ENCODE data around the gene ANKRD37.

The ANKRD37 gene

DNA sequence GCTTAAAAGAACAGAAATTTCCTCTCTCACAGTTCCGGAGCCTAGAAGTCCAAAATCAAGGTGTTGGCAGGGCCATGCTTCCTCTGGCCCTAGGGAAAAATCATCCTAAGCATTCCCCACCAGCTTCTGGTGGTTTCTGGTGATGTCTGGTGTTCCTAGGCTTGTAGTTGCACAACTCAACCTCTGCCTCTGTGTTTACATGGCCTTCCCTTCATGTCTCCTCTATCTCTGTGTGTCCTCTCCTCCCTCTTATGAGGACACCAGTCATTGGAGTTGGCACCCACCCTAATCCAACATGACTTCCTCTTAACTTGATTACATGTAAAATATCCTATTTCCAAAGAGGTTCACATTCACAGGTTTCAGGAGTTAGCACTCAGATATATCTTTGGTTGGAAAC, 16.3 kb upstream of the ANKRD37 start:
- no peak for DNase-seq (ENCODE audit: low spot score)
- TF ChIP-seq, protein P1, sequence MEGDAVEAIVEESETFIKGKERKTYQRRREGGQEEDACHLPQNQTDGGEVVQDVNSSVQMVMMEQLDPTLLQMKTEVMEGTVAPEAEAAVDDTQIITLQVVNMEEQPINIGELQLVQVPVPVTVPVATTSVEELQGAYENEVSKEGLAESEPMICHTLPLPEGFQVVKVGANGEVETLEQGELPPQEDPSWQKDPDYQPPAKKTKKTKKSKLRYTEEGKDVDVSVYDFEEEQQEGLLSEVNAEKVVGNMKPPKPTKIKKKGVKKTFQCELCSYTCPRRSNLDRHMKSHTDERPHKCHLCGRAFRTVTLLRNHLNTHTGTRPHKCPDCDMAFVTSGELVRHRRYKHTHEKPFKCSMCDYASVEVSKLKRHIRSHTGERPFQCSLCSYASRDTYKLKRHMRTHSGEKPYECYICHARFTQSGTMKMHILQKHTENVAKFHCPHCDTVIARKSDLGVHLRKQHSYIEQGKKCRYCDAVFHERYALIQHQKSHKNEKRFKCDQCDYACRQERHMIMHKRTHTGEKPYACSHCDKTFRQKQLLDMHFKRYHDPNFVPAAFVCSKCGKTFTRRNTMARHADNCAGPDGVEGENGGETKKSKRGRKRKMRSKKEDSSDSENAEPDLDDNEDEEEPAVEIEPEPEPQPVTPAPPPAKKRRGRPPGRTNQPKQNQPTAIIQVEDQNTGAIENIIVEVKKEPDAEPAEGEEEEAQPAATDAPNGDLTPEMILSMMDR (IDR thresholded peaks at IDR 0.05; ENCODE audit: extremely low read depth, missing control alignments) = no peak

DNA sequence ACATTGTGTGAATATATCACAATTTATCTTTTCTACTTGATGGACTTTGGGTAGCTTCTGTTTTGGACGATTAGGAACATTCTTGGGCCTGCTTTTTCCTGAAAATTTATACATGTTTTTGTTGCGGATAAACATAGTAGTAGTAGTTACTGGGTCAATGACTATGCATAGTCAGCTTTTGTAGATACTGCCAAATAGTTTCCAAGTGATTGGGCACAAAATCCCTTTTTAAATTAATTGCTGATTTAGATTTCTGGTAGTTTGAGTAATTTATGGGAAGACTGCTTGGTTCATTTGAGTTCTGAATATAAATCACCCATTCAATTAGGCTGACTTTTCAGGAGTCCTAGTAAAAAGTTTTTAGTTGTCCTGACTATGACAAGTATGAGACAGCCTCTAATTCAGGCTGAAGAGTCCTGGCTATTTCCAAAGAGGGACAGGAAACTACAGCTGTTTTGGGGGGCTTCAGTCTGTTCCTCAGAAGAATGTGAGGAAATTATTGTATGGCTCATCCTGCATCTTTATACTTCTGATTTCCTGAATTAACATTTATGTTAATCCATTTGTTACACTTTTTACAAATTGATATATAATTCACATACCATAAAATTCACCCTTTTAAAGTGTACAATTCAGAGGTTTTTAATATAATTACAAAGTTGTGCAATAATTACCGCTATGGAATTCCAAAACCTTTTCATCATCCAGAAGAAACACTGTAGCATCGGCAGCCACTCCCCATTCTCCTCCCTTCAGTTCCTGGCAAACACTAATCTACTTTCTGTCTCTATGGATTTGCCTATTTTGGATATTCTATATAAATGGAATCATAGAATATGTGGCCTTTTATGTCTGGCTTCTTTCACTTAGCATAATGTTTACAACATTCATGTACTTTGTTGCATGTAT, 15.1 kb upstream of the ANKRD37 start:
- no peak for DNase-seq (ENCODE audit: low spot score)

DNA sequence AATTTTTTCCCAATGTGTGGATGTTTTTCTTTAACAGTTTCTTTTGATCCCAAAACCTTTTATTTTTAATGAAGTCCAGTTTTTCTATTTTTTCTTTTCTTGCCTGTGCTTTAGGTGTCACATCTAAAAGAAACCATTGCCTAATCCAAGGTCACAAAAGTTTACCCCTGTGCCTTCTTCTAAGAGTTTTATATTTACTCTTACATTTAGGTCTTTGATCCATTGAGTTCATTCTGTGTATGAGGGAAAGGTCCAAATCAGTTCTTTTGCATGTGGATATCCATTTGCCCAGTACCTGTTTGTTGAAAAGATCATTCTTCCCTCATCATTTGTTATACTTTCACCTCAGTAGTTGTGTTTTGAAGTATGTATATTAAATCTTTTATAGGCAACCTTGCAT, 13.9 kb upstream of the ANKRD37 start:
- DNase-seq (ENCODE audit: low spot score) = no peak
- TF ChIP-seq, protein P1 (IDR thresholded peaks at IDR 0.05; ENCODE audit: extremely low read depth, missing control alignments) = no peak

More for the DNA sequence above, 15.1 kb upstream of the ANKRD37 start:
- TF ChIP-seq, protein P1 (IDR thresholded peaks at IDR 0.05; ENCODE audit: extremely low read depth, missing control alignments) = no peak

DNA sequence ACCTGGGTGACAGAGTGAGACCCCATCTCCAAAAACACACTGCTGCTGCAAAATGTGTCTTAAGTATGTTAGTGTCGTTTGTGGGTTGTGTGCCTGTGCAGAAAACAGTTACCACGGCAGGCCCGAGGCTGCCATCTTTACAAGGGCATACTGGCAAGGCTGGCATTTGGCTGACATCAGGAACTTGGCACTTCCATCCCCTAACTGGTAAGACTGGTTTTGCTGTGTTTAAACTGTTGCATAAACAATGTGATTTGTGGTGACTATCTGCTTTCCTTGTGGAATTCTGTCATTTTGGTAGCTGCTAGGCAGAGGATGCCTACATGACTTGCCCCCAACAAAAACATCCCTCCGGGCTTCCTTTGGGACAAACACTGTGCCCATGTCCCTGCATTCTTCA, 13.2 kb upstream of the ANKRD37 start:
- TF ChIP-seq, protein P1 (IDR thresholded peaks at IDR 0.05; ENCODE audit: extremely low read depth, missing control alignments) = no peak
- DNase-seq (ENCODE audit: low spot score) = no peak

DNA sequence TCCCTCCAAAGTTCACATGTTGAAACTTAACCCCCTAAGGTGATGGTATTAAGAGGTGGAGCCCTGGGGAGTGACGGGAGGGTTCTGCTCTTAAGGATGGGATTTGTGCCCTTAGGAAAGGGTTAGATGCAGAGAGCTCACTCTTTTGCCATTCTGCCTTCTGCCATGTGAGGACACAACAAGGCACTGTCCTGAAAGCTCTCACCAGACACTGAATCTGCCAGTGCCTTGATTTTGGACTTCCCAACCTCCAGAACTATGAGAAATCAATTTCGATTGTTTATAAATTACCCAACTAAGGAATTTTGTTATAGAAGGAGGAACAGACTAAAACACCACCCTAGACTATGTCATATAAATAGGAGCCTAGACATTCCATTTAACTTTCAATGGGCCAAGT, 12.6 kb upstream of the ANKRD37 start:
- TF ChIP-seq, protein P1 (IDR thresholded peaks at IDR 0.05; ENCODE audit: extremely low read depth, missing control alignments) = no peak
- DNase-seq (ENCODE audit: low spot score) = no peak

DNA sequence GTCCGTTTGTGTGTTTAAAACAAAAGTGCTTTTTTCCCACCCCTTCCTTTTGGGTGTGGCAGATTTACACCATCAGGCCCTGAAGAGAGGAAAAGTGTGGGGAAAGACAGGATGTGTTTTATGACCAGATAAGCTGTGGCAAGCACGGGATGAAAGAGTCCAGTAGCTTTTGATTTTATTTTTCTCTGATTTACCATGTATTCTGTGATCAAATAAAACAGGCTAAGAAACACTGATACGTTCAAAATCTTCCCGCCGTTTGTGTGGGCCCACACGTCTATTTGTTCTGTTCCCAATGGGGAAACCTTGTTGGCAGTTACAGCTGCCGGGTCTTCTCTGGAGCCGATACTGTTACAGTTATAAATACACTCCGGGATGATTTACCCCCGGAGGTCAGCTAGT, 11.7 kb upstream of the ANKRD37 start:
- TF ChIP-seq, protein P1 (IDR thresholded peaks at IDR 0.05; ENCODE audit: extremely low read depth, missing control alignments) = no peak
- no peak for DNase-seq (ENCODE audit: low spot score)

DNA sequence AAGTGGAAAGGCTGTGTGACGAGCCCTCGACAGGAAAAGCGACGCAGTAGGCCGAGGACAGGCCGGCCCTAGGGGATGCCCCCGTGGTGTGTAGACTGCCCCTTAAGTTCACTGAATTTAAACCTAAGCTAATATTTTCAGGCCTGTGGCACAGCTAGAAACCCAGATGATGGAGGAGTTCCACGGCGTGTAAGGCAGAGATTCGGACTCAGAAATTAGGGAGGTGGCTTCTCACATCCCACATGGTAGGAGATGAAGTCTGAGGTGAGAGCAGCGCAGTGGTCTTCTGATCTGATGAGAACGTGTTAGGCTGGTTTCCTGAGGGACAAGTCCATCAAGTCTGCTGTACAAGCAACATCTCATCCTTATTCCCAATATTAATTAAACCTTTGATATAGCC, 8.7 kb upstream of the ANKRD37 start:
- DNase-seq (ENCODE audit: low spot score) = no peak
- TF ChIP-seq, protein P1 (IDR thresholded peaks at IDR 0.05; ENCODE audit: extremely low read depth, missing control alignments) = no peak

Data from GM20000 (cell line).